ENCODE results near the gene PRICKLE4.

- TF ChIP-seq EZH2 (IDR thresholded peaks at IDR 0.05; ENCODE audit: insufficient read depth, poor library complexity, severe bottlenecking) (no peak), EZH2phosphoT487 (IDR thresholded peaks at IDR 0.05; ENCODE audit: insufficient read depth, low read depth) (no peak)
Measured at GRCh38 chr6:41736800-41737555, 43.6 kb upstream of the PRICKLE4 start.

Data from GM23248 (cell line).